GM19395 (cell line): ENCODE data around the gene YEATS2.

ENCODE experiments used
- ATAC-seq: cut with Tn5 transposase; IDR thresholded peaks from one replicate; pipeline ENCODE4 v1.9.1; 2021; ENCODE audit warnings: mild to moderate bottlenecking, moderate library complexity; ENCODE audit not compliant: unreplicated experiment

Gene YEATS2

DNA sequence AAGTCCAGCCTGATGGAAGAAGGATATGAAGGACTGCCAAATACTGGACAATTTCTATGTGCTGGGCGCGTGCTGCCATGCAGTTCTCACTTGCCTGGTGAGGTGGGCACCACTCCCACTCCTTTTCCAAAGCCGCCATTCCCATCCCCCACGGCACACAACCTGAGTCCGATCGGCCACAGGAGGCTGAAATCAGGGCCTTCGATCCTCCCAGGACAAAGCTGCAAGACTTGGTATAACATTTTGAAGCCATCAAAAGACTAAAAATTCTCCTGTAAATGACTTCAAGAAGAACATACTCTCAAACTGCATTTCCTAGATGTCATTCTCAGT is 130.9 kb downstream of the YEATS2 start:
- ATAC-seq = no peak

DNA sequence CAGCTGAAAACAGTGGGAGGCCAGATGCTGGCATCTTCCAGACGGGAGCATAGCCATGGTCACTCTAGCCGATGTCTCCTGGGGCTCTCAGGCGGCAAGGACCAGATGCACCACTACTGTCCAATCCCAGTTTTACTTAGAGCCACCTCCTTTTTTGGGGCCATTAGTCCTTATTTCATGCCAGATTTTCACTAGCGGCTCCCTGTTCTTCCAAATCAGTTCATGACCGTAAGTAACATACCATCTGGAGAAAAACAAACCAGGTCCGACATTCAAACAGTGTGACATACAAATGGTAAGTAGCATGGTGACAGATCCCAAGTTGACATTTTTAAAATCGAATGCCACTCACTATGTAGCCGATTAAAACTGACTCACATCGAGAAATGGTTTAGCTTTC is 131.9 kb downstream of the YEATS2 start:
- no peak for ATAC-seq

DNA sequence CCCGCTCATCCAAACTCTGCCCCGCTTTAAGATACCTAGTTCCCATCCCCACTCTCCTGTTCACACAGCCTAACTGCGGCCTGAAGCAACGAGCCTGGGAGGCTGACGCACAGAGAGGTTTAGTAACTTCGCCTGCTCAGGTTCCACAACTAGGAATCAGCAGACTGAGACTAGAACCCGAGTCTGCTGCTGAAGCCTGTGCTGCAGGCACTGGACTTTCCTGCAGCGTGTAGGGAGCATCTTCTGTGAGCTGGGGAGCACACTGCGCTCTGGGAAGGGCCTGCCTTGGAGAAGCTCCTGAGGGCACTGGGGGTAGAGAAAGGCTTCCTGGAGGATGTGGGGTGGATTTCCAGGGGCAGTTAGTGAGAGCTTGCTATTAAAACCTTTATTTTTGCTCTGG is 132.6 kb downstream of the YEATS2 start:
- no peak for ATAC-seq

DNA sequence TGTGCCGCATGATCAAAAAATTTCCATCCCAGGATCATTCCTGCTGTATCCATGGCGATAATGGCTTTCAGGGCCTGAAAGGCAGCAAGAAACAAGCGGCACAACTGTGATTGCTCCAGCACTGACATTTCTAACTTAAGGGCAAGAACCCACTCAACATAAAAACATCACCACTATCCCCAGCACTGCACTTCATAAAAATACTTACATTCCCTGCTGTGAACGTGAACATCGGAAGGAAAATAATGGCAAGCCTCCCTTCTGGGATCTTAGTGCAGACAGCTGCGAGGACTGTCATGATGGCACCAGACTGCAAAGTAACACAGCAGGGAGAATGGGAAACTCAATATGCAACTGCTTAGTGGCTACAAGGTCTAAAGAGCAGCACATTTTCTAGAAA is 135.9 kb downstream of the YEATS2 start:
- ATAC-seq = no peak

DNA sequence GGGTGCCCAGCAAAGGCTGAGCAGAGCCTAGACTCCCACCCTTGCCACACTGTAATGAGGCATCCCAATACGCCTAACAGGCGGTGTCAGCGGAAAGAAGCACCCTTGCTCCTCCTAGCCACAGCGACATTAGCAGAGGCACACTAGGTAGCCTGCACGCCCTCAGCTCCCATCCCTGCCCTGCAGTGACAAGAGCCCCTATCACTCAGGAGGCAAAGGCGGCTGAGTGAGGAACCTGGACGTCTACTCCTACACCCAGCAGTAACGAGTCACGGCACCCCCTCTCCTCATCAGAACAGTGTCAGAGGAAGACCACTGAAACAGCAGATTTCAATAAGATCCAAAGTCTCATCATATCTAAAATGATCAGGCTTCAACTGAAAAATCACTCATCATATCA is 139.8 kb downstream of the YEATS2 start:
- no peak for ATAC-seq

DNA sequence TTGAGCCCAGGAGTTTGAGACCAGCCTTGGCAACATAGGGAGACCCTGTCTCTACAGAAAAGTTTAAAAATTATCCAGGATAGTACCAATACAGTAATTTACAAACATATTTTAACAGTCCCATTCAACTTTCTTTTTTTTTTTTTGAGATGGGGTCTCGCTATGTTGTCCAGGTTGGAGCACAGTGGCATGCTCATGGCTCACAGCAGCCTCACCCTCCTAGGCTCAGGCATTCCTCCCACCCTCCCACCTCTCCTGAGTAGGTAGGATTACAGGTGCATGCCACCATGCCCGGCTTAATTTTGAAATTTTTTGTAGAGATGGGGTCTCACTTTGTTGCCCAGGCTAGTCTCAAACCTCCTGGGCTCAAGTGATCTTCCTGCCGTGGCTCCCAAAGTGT is 140.3 kb downstream of the YEATS2 start:
- no peak for ATAC-seq

DNA sequence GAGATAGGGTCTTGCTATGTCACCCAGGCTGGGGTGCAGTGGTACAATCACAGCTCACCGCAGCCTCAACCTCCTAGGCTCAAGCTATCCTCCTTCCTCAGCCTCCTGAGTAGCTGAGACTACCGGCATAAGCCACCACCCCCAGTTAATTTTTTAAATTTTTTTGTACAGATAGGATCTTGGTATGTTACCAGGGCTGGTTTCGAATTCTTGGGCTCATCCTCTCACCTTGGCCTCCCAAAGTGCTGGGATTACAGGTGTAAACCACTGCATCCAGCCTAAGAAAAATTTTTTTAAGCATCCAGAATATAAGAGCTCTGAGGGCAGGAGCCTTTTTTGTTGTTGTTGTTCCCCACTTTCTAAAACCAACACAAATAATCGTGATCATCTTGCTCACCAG is 142.2 kb downstream of the YEATS2 start:
- no peak for ATAC-seq

DNA sequence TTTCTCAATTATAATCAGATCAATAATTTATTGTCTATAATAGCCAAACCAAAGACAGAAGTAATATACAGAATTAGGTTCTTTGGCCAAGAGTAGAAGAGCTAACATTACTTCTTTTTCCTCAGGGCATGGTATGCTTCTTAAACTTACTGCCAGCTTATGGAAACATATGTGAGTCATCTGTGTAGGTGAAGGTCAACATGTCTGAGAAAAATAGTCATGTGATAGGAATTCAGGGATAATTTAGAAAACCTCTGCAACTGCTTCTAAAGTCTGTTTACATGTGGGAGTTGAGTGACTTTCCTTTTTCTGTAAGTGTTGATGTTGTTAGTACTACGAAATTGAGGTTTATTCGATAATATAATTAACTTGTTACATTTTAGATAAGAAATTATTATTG is 147.0 kb downstream of the YEATS2 start:
- ATAC-seq = no peak

DNA sequence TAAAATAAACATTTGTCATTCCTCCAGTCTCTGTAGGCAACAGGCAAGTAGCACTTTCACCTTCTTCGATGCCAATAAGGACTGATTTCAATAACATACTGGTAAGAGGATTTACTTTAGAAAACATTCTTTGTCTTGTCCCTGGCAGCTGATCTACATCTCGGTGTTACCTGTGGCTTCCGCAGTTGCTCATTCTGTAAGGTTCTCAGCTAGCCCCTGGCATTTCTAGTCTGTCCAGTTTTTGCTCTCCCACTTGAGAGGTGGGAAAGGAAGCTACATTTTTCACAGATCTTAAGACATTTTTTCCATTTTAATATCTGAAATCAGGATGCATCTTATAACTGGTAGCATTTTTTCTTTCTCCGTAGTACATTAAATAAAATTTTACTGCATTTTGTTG is 147.5 kb downstream of the YEATS2 start:
- ATAC-seq = no peak

DNA sequence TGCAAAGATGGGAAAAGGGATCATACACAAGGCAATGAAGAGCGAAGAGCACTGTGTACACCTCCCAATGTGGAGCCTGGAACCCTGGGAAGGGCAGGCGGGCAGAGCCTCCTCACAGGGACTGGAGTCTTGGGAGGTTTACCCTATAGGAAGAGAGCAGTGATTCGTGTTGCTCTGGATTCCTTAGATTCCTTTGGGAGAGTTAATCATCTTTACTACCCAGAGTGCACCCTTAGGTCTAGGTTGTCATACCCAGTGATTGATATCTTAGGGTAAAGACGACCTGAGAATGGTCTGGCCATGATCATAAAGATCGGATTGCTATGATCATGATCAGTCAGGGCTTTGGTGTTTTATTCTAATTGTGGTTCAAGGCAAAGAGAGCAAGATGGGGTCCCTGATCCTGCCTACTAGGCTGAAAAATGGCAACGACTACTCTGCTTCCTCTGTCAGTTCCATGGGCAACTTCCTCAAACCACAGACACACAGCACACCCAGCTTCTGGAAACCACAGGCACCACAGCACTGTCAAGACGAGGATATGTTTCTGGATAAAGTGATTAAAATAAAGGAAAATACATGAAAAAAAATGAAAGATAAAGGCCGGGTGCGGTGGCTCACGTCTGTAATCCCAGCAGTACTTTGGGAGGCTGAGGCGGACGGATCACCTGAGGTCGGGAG is 148.2 kb downstream of the YEATS2 start:
- ATAC-seq = no peak

DNA sequence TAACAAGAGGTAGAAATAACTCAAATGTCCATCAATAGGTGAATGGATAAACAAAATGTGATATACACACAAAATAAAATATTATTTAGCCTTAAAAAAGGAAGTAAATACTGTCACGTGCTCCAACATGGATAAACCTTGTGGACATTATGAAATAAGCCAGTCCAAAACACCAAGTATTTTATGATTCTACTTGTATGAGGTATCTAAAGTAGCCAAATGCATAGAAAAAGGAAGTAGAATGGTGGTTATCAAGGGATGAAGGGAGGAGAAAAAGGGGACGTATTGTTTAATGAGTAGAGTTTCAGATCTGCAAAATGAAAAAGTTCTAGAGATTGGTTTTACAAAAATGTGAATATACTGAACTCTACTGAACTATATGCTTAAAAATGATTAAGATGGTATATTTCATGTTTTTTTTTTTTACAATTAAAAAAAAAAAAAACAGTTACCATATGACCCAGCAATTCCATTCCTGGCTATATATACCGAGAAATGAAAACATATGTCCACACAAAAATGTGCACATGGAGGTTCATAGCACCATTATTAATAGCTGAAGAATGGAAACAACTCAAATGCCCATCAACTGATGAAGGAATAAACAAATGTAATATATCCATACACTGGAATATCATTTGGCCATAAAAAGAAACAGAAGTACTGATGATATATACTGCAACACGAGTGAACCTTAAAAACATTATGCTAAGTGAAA is 156.9 kb downstream of the YEATS2 start:
- no peak for ATAC-seq

DNA sequence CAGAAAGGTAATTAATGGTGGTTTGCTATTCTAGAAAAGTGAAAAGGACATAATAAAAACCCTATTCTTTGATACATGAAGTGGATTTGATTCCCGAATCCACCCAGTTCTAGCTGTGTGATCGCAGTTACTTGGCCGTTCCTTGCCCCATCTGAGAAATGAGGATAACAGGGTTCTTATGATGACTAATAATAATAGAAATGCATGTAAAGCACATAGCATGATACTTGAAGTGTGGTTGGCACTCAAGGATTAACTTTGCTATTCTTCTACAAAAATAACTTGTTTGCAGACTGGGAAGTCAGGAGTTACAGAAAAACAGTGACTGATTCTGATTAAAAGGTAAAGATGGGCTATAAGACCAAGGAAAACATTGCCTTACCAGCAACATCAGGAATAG is 160.3 kb downstream of the YEATS2 start:
- ATAC-seq = no peak
